Neural progenitor cell (in vitro differentiated cells): Measurements from ENCODE around the gene VPS16. TPM values are rescaled to one million over a fixed set of nuclear protein-coding genes. Genes with fewer than 3 reads are reported as not detected.

Source experiments
- DNase-seq: peaks from one replicate; pipeline ENCODE4 v3.0.0-alpha.2; 2016; ENCODE audit warnings: low spot score
- H2AFZ ChIP-seq: fragments of 200-600 bp; sonication (generic); replicated peaks from 2 replicates; pipeline ENCODE4 v1.6.1; 2016; ENCODE audit warnings: antibody characterized with exemption
- H3F3A ChIP-seq: fragments of 200-600 bp; sonication (generic); 2 replicates; pipeline ENCODE4 v1.6.1; 2016; ENCODE audit warnings: antibody characterized with exemption, low read depth
- H3K27ac ChIP-seq: fragments of 200-600 bp; sonication (generic); 2 replicates; pipeline ENCODE4 v1.5.1; 2016; ENCODE audit warnings: mild to moderate bottlenecking
- H3K27me3 ChIP-seq: fragments of 200-600 bp; sonication (generic); 2 replicates; pipeline ENCODE4 v1.6.1; 2016; ENCODE audit warnings: mild to moderate bottlenecking, moderate library complexity
- H3K36me3 ChIP-seq: fragments of 200-600 bp; sonication (generic); 2 replicates; pipeline ENCODE4 v1.5.1; 2016
- H3K4me1 ChIP-seq: fragments of 200-600 bp; sonication (generic); 2 replicates; pipeline ENCODE4 v1.6.1; 2016; ENCODE audit warnings: mixed run types
- H3K4me2 ChIP-seq: fragments of 200-600 bp; sonication (generic); 2 replicates; pipeline ENCODE4 v1.6.1; 2016
- H3K4me3 ChIP-seq: fragments of 200-600 bp; sonication (generic); 2 replicates; pipeline ENCODE4 v1.5.1; 2016
- H3K79me2 ChIP-seq: fragments of 200-600 bp; sonication (generic); 2 replicates; pipeline ENCODE4 v1.6.1; 2016; ENCODE audit warnings: low read depth
- H3K9ac ChIP-seq: fragments of 200-600 bp; sonication (generic); 2 replicates; pipeline ENCODE4 v1.6.1; 2016
- H3K9me3 ChIP-seq: fragments of 200-600 bp; sonication (generic); 2 replicates; pipeline ENCODE4 v1.5.1; 2016; ENCODE audit warnings: low read depth
- H4K20me1 ChIP-seq: fragments of 200-600 bp; sonication (generic); 2 replicates; pipeline ENCODE4 v1.6.1; 2016; ENCODE audit warnings: low read depth
- H3K27ac Mint-ChIP-seq: 3 replicates; pipeline ENCODE4 v1.8.0; 2021; ENCODE audit warnings: mixed read lengths
- H3K27me3 Mint-ChIP-seq: 2 replicates; pipeline ENCODE4 v1.8.0; 2022; ENCODE audit warnings: low read depth, mild to moderate bottlenecking, inconsistent platforms, moderate library complexity, mixed read lengths; ENCODE audit not compliant: insufficient read depth
- H3K36me3 Mint-ChIP-seq: 3 replicates; pipeline ENCODE4 v1.8.0; 2021; ENCODE audit warnings: mixed read lengths
- H3K4me1 Mint-ChIP-seq: 3 replicates; pipeline ENCODE4 v1.8.0; 2021; ENCODE audit warnings: mixed read lengths
- H3K4me3 Mint-ChIP-seq: 3 replicates; pipeline ENCODE4 v1.8.0; 2021; ENCODE audit warnings: mild to moderate bottlenecking, moderate library complexity, mixed read lengths
- H3K9me3 Mint-ChIP-seq: 3 replicates; pipeline ENCODE4 v1.8.0; 2020; ENCODE audit warnings: mixed read lengths
- CTCF ChIP-seq: fragments of 200-600 bp; sonication (generic); IDR thresholded peaks from 2 replicates; pipeline ENCODE4 v1.5.1; 2017; ENCODE audit warnings: antibody characterized with exemption, mild to moderate bottlenecking
- EZH2 ChIP-seq: fragments of 200-600 bp; sonication (generic); IDR thresholded peaks from 2 replicates; pipeline ENCODE4 v1.6.1; 2017; ENCODE audit warnings: antibody characterized with exemption, mild to moderate bottlenecking, moderate library complexity
- EZH2phosphoT487 ChIP-seq: fragments of 200-600 bp; sonication (generic); IDR thresholded peaks from 2 replicates; pipeline ENCODE4 v1.6.1; 2017; ENCODE audit warnings: antibody characterized with exemption
- total RNA-seq: library from RNA; depleted of rRNA; stranded (reverse); fragments of >200 nt; gene quantifications from 2 replicates; pipeline ENCODE4 v1.2.3, GENCODE V29; 2015; ENCODE audit warnings: low replicate concordance

The VPS16 gene
- total RNA-seq, 1 donor from 2014 or later: 27.6 TPM

GRCh38 chr20:2899243-2899642 is 58.7 kb downstream of the VPS16 start:
- Histone ChIP-seq H3K27ac (no peak overlapping the region), H3K36me3 (peaks cover 3% of the 10 kb centered on the region), H3F3A (no peaks in the 10 kb centered on the region), H3K4me2 (no peak overlapping the region), H3K9me3 (no peaks in the 10 kb centered on the region), H4K20me1 (peaks cover 11% of the 10 kb centered on the region), H3K27me3 (no peaks in the 10 kb centered on the region), H3K4me3 (no peak overlapping the region), H3K79me2 (peaks cover 99% of the 10 kb centered on the region), H3K4me1 (no peaks in the 10 kb centered on the region), H3K9ac (no peak overlapping the region), H2AFZ (no peak overlapping the region)
- DNase-seq: no peak
- Mint-ChIP-seq H3K27ac (no peak overlapping the region), H3K4me1 (no peaks in the 10 kb centered on the region), H3K36me3 (peaks cover 26% of the 10 kb centered on the region), H3K27me3 (peaks cover 2% of the 10 kb centered on the region), H3K4me3 (no peak overlapping the region), H3K9me3 (peaks cover 24% of the 10 kb centered on the region)
- no peak for TF ChIP-seq EZH2phosphoT487
- no peak for TF ChIP-seq EZH2
- no peak for TF ChIP-seq CTCF

GRCh38 chr20:2900845-2901592 is 60.5 kb downstream of the VPS16 start:
- no peak for DNase-seq
- Mint-ChIP-seq H3K4me3 (no peak overlapping the region), H3K4me1 (no peaks in the 10 kb centered on the region), H3K36me3 (peaks cover 29% of the 10 kb centered on the region), H3K9me3 (peaks cover 22% of the 10 kb centered on the region), H3K27me3 (no peaks in the 10 kb centered on the region), H3K27ac (no peak overlapping the region)
- Histone ChIP-seq H3K4me3 (no peak overlapping the region), H3K9ac (no peak overlapping the region), H3K9me3 (peaks cover 8% of the 10 kb centered on the region), H2AFZ (no peak overlapping the region), H4K20me1 (peaks cover 11% of the 10 kb centered on the region), H3K4me2 (no peak overlapping the region), H3F3A (peaks cover 2% of the 10 kb centered on the region), H3K27me3 (no peaks in the 10 kb centered on the region), H3K36me3 (peaks cover 3% of the 10 kb centered on the region), H3K4me1 (no peaks in the 10 kb centered on the region), H3K27ac (no peak overlapping the region), H3K79me2 (peaks cover 99% of the 10 kb centered on the region)
- TF ChIP-seq EZH2: no peak
- no peak for TF ChIP-seq CTCF
- no peak for TF ChIP-seq EZH2phosphoT487

GRCh38 chr20:2902291-2902690 is 61.7 kb downstream of the VPS16 start:
- Histone ChIP-seq H3K36me3 (no peaks in the 10 kb centered on the region), H3K4me2 (no peak overlapping the region), H3K9me3 (peaks cover 8% of the 10 kb centered on the region), H3K27ac (no peak overlapping the region), H3K9ac (no peak overlapping the region), H3K79me2 (peaks cover 96% of the 10 kb centered on the region), H3K27me3 (no peaks in the 10 kb centered on the region), H3K4me1 (no peaks in the 10 kb centered on the region), H3K4me3 (no peak overlapping the region), H4K20me1 (peaks cover 19% of the 10 kb centered on the region), H3F3A (peaks cover 3% of the 10 kb centered on the region), H2AFZ (no peak overlapping the region)
- H3K27ac Mint-ChIP-seq: no peak overlapping the region
- H3K36me3 Mint-ChIP-seq: peaks cover 19% of the 10 kb centered on the region
- H3K4me1 Mint-ChIP-seq: no peaks in the 10 kb centered on the region
- H3K9me3 Mint-ChIP-seq: peaks cover 13% of the 10 kb centered on the region
- H3K4me3 Mint-ChIP-seq: no peak overlapping the region
- no peaks in the 10 kb centered on the region for H3K27me3 Mint-ChIP-seq
- DNase-seq: no peak
- no peak for TF ChIP-seq CTCF
